ENCODE results near the gene ANKDD1A.
A peak's percentile ranks its signal among the peaks of the same experiment; 100 is the strongest.

The ANKDD1A gene

DNA sequence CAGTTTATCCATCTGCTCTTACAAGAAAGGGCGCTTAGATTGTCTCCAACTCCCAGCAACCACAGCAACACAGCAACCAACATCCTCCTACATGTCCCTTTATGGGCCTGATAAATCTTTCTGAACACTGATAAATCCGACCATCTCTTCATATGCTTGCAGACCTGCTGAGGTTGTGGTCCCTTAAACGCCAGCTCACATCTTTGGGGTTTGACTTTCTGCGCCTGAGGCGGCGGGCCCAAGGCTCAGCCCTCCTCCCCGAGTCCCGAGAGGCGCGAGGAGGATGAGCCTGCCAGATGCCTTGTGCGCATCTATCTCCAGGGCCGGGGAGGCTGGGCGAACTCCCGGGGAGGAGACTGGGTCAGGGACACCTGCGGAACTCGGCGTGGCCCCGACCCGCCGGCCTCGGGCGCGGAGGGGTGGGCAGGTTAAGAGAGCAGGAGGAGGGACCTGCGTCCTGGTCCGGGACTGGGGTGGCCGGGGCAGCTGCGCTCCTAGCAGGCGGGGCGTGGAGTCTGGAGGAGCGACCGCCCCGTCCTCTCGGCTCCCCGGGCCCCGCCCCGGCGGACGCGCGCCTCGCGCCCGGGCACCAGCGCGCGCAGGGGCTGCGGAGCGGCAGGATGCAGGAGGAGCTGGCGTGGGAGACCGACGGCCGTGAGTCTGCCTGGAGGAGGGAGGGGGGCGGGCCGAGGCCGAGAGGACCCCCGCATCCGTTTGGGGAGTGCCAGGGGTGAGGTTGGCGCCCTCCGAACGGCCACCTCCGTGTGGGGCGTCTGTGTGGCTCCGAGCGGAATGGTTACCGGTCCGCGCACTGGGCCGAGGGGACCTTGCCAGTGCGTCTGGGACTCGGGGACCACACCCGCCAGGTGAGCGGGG lies at the start of gene ANKDD1A:
TSS of gene ANKDD1A (plus strand) at position 592 of the 876 bp plus-strand sequence. CDS start at position 621, 29 bp downstream.
- DNase-seq (ENCODE audit: low read depth) = no peak

GRCh38 chr15:64861960-64862359 lies 49.7 kb upstream of the ANKDD1A start:
- DNase-seq (ENCODE audit: low read depth) = no peak

- no peak for DNase-seq (ENCODE audit: low read depth)
Measured at GRCh38 chr15:64862408-64862807, 49.3 kb upstream of the ANKDD1A start.

- no peak for DNase-seq (ENCODE audit: low read depth)
Measured at GRCh38 chr15:64864068-64864467, 47.6 kb upstream of the ANKDD1A start.

- DNase-seq (ENCODE audit: low read depth) = no peak
Measured at GRCh38 chr15:64865126-64865997, 46.3 kb upstream of the ANKDD1A start.

- no peak for DNase-seq (ENCODE audit: low read depth)
Measured at GRCh38 chr15:64865998-64866520, 45.6 kb upstream of the ANKDD1A start.

DNA sequence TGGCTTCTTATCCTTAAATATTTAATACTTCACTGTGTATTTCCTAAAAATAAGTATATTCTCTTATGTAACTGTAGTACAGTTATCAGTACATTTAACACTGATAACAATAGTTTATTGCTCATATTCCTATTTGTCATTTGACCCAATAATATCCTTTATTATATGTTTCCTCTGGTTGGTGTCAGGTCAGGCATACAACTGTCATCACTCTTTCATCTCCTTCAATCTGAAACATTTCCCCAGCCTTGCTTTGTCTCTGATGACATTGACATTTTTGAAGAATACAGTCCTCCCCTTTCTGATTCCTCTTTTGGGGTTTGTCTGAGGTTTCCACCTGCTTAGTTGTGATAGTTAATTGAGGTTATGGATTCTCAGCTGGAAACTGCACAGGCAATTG lies 42.2 kb upstream of the ANKDD1A start:
- no peak for DNase-seq (ENCODE audit: low read depth)

DNA sequence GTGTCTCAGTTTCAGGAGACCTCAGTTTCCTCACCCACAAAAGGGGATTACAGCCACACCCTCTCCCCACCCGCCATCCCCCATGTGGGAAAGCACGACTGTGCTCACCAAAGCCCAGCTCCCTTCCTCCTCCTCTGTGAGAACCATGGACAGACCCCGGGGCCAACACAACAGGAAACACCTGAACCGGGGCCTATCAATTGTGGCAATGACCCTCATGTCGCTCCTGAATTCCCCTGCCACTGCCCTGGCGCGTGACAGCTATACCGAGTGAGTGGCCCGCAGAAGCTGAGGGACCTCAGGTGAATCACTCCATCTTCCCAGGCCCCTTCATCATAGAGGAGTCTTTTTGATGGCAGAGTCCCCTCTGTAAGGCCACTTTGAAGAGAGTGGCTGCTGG lies 41.3 kb upstream of the ANKDD1A start:
- DNase-seq (ENCODE audit: low read depth) = no peak

DNA sequence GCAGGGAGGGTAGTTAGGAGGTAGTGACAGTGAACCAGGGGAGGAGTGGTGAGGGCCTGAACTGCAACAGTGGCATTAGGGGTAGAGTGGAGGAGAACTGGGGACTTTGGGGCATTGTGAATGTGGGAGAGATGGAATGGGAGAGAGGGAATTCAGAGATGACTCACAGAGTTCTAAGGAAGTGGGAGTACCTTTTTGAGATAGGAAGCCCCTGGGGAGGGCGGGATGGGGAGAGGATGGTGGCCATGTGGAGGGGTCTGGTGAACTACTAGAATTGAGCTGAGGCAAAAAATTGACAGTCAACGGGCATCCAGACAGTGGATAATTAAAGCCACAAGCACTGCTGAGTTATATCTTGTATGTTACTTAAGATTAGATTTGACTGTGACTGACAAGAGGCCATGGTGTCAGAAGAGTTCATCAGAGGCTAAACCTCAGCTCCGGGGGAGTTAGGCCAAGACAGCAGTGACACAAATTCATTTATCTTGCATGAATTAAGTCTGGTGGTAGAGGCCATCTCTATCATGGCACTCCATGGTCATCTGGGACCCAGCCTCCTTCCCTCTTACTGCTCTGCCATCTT lies 36.0 kb upstream of the ANKDD1A start:
- DNase-seq (ENCODE audit: low read depth) = no peak

GRCh38 chr15:64877435-64877834 lies 34.3 kb upstream of the ANKDD1A start:
- no peak for DNase-seq (ENCODE audit: low read depth)

GRCh38 chr15:64878705-64879104 lies 33.0 kb upstream of the ANKDD1A start:
- DNase-seq (ENCODE audit: low read depth) = no peak

DNA sequence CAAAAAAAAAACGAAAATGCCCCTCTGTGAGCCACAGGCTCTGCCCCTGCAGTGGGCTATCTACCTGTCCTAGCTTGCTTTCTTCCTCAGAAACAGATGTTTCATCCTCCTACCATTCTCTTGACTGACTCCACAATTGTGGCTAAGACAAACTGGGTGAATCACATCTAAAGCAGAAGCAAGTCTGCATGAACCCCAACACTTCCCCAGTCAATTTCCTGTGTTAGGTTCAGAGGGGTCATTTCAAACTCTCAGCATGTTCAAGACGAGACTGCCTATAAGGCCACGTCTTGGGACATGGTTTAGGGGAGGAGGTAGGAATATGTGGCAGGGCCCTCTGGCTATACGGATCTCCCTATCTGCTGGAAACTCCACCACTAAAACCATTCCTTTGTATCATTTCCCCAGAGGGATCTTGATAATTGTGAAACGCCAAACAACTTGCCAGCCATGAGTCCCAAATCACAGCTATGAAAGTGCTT lies 28.6 kb upstream of the ANKDD1A start:
- DNase-seq (ENCODE audit: low read depth) = no peak

DNA sequence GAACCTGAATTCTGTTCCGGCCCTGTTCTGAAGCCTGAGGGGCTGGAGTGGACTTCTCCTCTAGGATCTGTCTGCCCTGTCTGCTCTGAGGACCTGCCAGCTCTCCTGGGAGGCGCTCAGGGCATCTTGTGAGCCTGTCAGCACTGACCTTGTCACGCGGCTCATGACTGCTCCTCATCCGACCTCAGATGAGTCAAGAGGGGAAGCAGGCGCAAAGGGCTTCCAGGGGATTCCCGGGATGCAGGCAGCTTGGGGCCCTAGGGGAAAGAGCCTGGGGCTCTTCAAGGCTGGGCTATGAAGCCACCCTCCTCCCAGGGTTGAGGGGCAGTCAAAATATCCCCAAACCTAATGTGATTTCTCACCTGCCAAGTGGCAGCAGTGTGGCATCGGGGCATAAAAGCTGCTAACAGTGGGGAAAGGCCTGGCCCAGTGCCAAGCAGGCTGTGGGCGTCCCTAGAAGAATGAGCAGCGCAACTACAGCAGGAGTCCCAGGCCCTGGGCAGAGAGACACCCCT lies 27.6 kb upstream of the ANKDD1A start:
- DNase-seq (ENCODE audit: low read depth) = peak; percentile 68

GRCh38 chr15:64884679-64885078 lies 27.0 kb upstream of the ANKDD1A start:
- DNase-seq (ENCODE audit: low read depth) = no peak

GRCh38 chr15:64888336-64888735 lies 23.4 kb upstream of the ANKDD1A start:
- DNase-seq (ENCODE audit: low read depth) = no peak

- no peak for DNase-seq (ENCODE audit: low read depth)
Measured at GRCh38 chr15:64891561-64891960, 20.1 kb upstream of the ANKDD1A start.

GRCh38 chr15:64892847-64893403 lies 18.8 kb upstream of the ANKDD1A start:
- no peak for DNase-seq (ENCODE audit: low read depth)

- DNase-seq (ENCODE audit: low read depth) = peak; percentile 94
Measured at GRCh38 chr15:64893481-64894394, 18.0 kb upstream of the ANKDD1A start.

DNA sequence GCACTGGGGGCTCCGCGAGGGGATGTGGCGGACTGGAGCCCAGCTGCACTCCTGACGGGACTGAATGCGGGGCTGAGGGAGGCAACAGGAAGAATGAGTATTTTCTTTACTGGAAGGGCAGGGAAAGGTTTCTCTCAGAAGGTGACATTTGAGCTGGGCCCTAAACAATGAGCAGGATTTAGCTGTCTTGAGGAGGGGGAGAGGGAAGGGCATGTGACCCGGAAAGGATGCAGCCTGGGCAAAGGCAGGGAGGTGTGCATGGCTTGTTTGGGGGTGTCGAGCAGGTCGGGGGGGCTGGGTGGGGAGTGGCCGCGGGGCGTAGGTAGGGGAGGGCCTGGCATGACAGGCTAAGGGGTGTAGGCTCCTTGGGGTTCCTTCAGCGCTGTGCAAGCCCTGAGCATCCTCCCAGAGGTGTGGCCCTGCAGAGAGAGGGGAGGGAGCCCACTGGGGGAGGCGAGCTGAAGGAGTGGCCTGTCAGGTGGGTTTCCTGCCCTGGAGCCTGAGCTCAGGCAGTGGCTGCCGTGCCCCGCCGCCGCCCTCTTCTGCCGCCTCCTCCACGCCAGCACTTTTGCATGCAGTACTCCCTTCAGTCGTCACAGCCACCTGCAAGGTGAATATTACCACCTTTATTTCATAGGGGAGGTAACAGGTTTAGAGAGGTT lies 17.2 kb upstream of the ANKDD1A start:
- peak; percentile 57 for DNase-seq (ENCODE audit: low read depth)
